CD4-positive, alpha-beta T cell (primary cell): Measurements from ENCODE around the gene PLD6. TPM values are rescaled to one million over a fixed set of nuclear protein-coding genes. Genes with fewer than 3 reads are reported as not detected.

Experiments used
- ATAC-seq: fragments of 200-7000 bp; cut with Tn5 transposase; one replicate; pipeline ENCODE4 v1.10.0; 2022; ENCODE audit warnings: mild to moderate bottlenecking; ENCODE audit not compliant: poor library complexity
- CTCF ChIA-PET: fragments of 350-600 bp; sonication (Branson Sonifier 250); formaldehyde crosslinking; loops from one replicate; lab custom pipeline; 2021; ENCODE audit warnings: antibody characterized with exemption, inconsistent platforms; lab: Charles Lee
- POLR2A ChIA-PET: fragments of 350-600 bp; sonication (Branson Sonifier 250); formaldehyde crosslinking; loops from one replicate; lab custom pipeline; 2021; ENCODE audit warnings: antibody characterized with exemption, inconsistent platforms; lab: Charles Lee
- DNase-seq, 14 experiments: peaks; one replicate each; pipeline ENCODE4 v3.0.0-alpha.2; 2013 to 2020; ENCODE audit warnings: mixed read lengths in 2 of 14
- H3K27ac ChIP-seq, 2 donors: one replicate each; pipeline versions ENCODE4 v1.5.1 to v1.7.0; 2013; ENCODE audit warnings: low read length in 2 of 2, low read depth in 1 of 2, mild to moderate bottlenecking in 1 of 2
- H3K27me3 ChIP-seq, 2 experiments: 1 replicate in 1 of 2; 2 replicates in 1 of 2; pipeline versions ENCODE4 v1.6.1 to v1.7.0; 2013; ENCODE audit warnings: low read length in 2 of 2, control low read depth in 1 of 2, mild to moderate bottlenecking in 1 of 2, moderate library complexity in 1 of 2; ENCODE audit not compliant: insufficient read depth in 2 of 2, control insufficient read depth in 1 of 2
- H3K36me3 ChIP-seq: one replicate; pipeline ENCODE4 v1.6.1; 2013; ENCODE audit warnings: low read length, control low read depth; ENCODE audit not compliant: insufficient read depth
- H3K4me1 ChIP-seq: one replicate; pipeline ENCODE4 v1.6.1; 2013; ENCODE audit warnings: low read length, control low read depth; ENCODE audit not compliant: insufficient read depth
- H3K4me3 ChIP-seq: one replicate; pipeline ENCODE4 v1.5.1; 2013; ENCODE audit warnings: mild to moderate bottlenecking, low read length, moderate library complexity
- H3K9me3 ChIP-seq, 2 experiments: 1 replicate in 1 of 2; 2 replicates in 1 of 2; pipeline versions ENCODE4 v1.6.1 to v1.7.0; 2013; ENCODE audit warnings: low read length in 2 of 2, mild to moderate bottlenecking in 2 of 2, control low read depth in 1 of 2, moderate library complexity in 1 of 2; ENCODE audit not compliant: control insufficient read depth in 1 of 2, insufficient read depth in 1 of 2
- H3K27ac Mint-ChIP-seq: one replicate; pipeline ENCODE4 v1.8.0; 2020; ENCODE audit warnings: mixed read lengths
- H3K27me3 Mint-ChIP-seq: one replicate; pipeline ENCODE4 v1.8.0; 2021; ENCODE audit warnings: mixed read lengths
- H3K36me3 Mint-ChIP-seq: one replicate; pipeline ENCODE4 v1.8.0; 2021; ENCODE audit warnings: low read depth, mixed read lengths
- H3K4me1 Mint-ChIP-seq: one replicate; pipeline ENCODE4 v1.8.0; 2021; ENCODE audit warnings: low read depth, mixed read lengths
- H3K4me3 Mint-ChIP-seq: one replicate; pipeline ENCODE4 v1.8.0; 2020; ENCODE audit warnings: mild to moderate bottlenecking, mixed read lengths
- H3K9me3 Mint-ChIP-seq: one replicate; pipeline ENCODE4 v1.8.0; 2020; ENCODE audit warnings: mixed read lengths
- CTCF ChIP-seq: fragments of 200-600 bp; IDR thresholded peaks from one replicate; pipeline ENCODE4 v1.8.0; 2022; ENCODE audit warnings: antibody characterized with exemption, mild to moderate bottlenecking
- intact Hi-C, 2 experiments: fragments of 100-400 bp; cut with DNase I in 1 of 2; cut with micrococcal nuclease in 1 of 2; formaldehyde crosslinking; loops; one replicate each; pipeline versions ENCODE4 v1.15.1 to v1.9.0; 2023 to 2025; cut with DNase I, micrococcal nuclease
- total RNA-seq, 174 experiments: library from RNA in 2 of 174; stranded (reverse) in 2 of 174; gene quantifications; one replicate each; pipeline ENCODE4 v1.2.3 and lab custom pipeline; 2021 to 2026

The PLD6 gene
- total RNA-seq, 2 experiments from 2014 or later: 7.1 to 7.5 TPM

- H3K27ac ChIP-seq: no peak overlapping the region
- H3K4me3 ChIP-seq: no peak overlapping the region
- H3K27me3 ChIP-seq: no peaks in the 10 kb centered on the region
- CTCF ChIA-PET: no interaction called here
- POLR2A ChIA-PET: no interaction called here
- no peaks in the 10 kb centered on the region for H3K9me3 ChIP-seq
- Mint-ChIP-seq H3K27me3 (no peaks in the 10 kb centered on the region), H3K36me3 (peaks cover 89% of the 10 kb centered on the region), H3K4me3 (no peak overlapping the region), H3K4me1 (no peaks in the 10 kb centered on the region), H3K27ac (no peak overlapping the region), H3K9me3 (no peaks in the 10 kb centered on the region)
- H3K36me3 ChIP-seq: peaks cover 91% of the 10 kb centered on the region
- TF ChIP-seq CTCF: no peak
- intact Hi-C loops: no loop called here
- DNase-seq (no peak), ATAC-seq (no peak)
- H3K4me1 ChIP-seq: no peaks in the 10 kb centered on the region
Observed at GRCh38 chr17:17223736-17224135, 17.6 kb upstream of the PLD6 start.

GRCh38 chr17:17221329-17221728, 15.2 kb upstream of the PLD6 start:
- DNase-seq (no peak), ATAC-seq (no peak)
- Histone ChIP-seq H3K27me3 (no peaks in the 10 kb centered on the region), H3K9me3 (no peaks in the 10 kb centered on the region), H3K27ac (no peak overlapping the region), H3K4me3 (no peak overlapping the region), H3K4me1 (no peaks in the 10 kb centered on the region), H3K36me3 (peaks cover 90% of the 10 kb centered on the region)
- intact Hi-C loops: no loop called here
- Mint-ChIP-seq H3K4me3 (no peak overlapping the region), H3K4me1 (no peaks in the 10 kb centered on the region), H3K27me3 (no peaks in the 10 kb centered on the region), H3K27ac (no peak overlapping the region), H3K36me3 (peaks cover 87% of the 10 kb centered on the region), H3K9me3 (no peaks in the 10 kb centered on the region)
- ChIA-PET CTCF (no interaction called here), POLR2A (no interaction called here)
- no peak for TF ChIP-seq CTCF

GRCh38 chr17:17220529-17220928, 14.4 kb upstream of the PLD6 start:
- H3K27me3 Mint-ChIP-seq: no peaks in the 10 kb centered on the region
- H3K4me3 Mint-ChIP-seq: no peak overlapping the region
- H3K4me1 ChIP-seq: no peaks in the 10 kb centered on the region
- H3K9me3 ChIP-seq: no peaks in the 10 kb centered on the region
- intact Hi-C loops: no loop called here
- H3K4me1 Mint-ChIP-seq: no peaks in the 10 kb centered on the region
- H3K27ac ChIP-seq: no peak overlapping the region
- TF ChIP-seq CTCF: no peak
- ChIA-PET POLR2A (no interaction called here), CTCF (no interaction called here)
- ATAC-seq (no peak), DNase-seq (no peak)
- H3K27ac Mint-ChIP-seq: no peak overlapping the region
- H3K4me3 ChIP-seq: no peak overlapping the region
- no peaks in the 10 kb centered on the region for H3K27me3 ChIP-seq
- peaks cover 89% of the 10 kb centered on the region for H3K36me3 ChIP-seq
- H3K36me3 Mint-ChIP-seq: peaks cover 87% of the 10 kb centered on the region
- no peaks in the 10 kb centered on the region for H3K9me3 Mint-ChIP-seq
